MCF 10A (cell line): ENCODE results near the gene HNRNPA0. TPM values are rescaled to one million over a fixed set of nuclear protein-coding genes. Genes with fewer than 3 reads are reported as not detected.

Experiments
- BruUV-seq: library from RNA; stranded (reverse); fragments of 400-500 nt; replicated peaks from 2 replicates; lab custom pipeline; 2021; lab: Mats Ljungman, UMichigan
- CTCF ChIA-PET: fragments of 300-600 bp; sonication (Branson Sonifier 250); formaldehyde crosslinking; extraction: SDS; loops from one replicate; lab custom pipeline; 2021; ENCODE audit warnings: antibody characterized with exemption, inconsistent platforms; lab: Yijun Ruan, JAX
- POLR2A ChIA-PET: fragments of 300-600, 350-650 bp; sonication (Branson Sonifier 250); formaldehyde crosslinking; extraction: SDS; loops from one replicate; lab custom pipeline; 2020; ENCODE audit warnings: antibody characterized with exemption, inconsistent platforms; lab: Yijun Ruan, JAX
- DNase-seq: peaks from one replicate; pipeline ENCODE4 v3.0.0-alpha.2; 2018; ENCODE audit not compliant: unreplicated experiment
- H3K27ac Mint-ChIP-seq: one replicate; pipeline ENCODE4 v1.8.0; 2022; ENCODE audit warnings: mild to moderate bottlenecking, low read depth, mixed read lengths; ENCODE audit not compliant: unreplicated experiment
- H3K27me3 Mint-ChIP-seq: one replicate; pipeline ENCODE4 v1.8.0; 2022; ENCODE audit warnings: mixed read lengths; ENCODE audit not compliant: insufficient read depth, unreplicated experiment
- H3K36me3 Mint-ChIP-seq: one replicate; pipeline ENCODE4 v1.8.0; 2022; ENCODE audit warnings: mild to moderate bottlenecking, moderate library complexity, mixed read lengths; ENCODE audit not compliant: insufficient read depth, unreplicated experiment
- H3K4me1 Mint-ChIP-seq: one replicate; pipeline ENCODE4 v1.8.0; 2022; ENCODE audit warnings: mixed read lengths; ENCODE audit not compliant: insufficient read depth, unreplicated experiment
- H3K4me3 Mint-ChIP-seq: one replicate; pipeline ENCODE4 v1.8.0; 2022; ENCODE audit warnings: mild to moderate bottlenecking, moderate library complexity, mixed read lengths; ENCODE audit not compliant: unreplicated experiment
- H3K9me3 Mint-ChIP-seq: one replicate; pipeline ENCODE4 v1.8.0; 2022; ENCODE audit warnings: mixed read lengths; ENCODE audit not compliant: unreplicated experiment
- intact Hi-C: fragments of 100-400 bp; cut with micrococcal nuclease; formaldehyde crosslinking; loops from 2 replicates; pipeline ENCODE4 v1.14.1; 2022
- total RNA-seq: library from RNA; stranded (reverse); gene quantifications from 2 replicates; pipeline ENCODE4 v1.2.3, GENCODE V29; 2022
- TF ChIP-seq, protein P1 (sequence below): fragments of 200-600 bp; IDR thresholded peaks from one replicate; pipeline ENCODE4 v1.8.0; 2022; ENCODE audit warnings: antibody characterized with exemption, mild to moderate bottlenecking; ENCODE audit not compliant: unreplicated experiment

HNRNPA0 gene
- total RNA-seq, 1 experiment from 2014 or later, result 30.8 TPM

DNA sequence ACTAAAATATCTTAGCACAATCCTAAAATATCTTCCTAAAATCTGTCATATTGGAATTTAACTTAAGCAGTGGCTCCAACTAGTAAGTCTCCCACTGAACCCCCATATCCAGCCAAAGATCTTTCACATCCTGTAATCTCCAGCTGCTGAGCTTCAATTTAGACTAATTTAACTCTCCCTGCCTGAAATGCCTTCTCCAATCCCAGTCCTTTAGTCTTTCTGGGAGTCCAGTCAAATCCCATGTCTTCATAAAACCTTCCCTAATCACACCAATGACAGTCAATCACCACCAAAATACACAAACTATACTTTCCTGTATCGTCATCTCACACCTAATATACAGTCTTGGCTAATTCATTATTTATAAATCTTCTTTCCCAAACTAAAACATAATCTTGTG, 17.7 kb downstream of the HNRNPA0 start:
- ChIA-PET CTCF (interaction anchor here (0.5 to 16.9 kb wide), 9 partner anchors 10 to 341 kb away, joined by 3 to 690 read pairs (median 6); no protein-coding TSS in a partner anchor), POLR2A (interaction anchor here (0.7 kb wide), 1 partner anchor 98 kb away, joined by 3 read pairs; no protein-coding TSS in a partner anchor)
- no peak overlapping the region for H3K27ac Mint-ChIP-seq
- DNase-seq, result no peak
- no peaks in the 10 kb centered on the region for H3K36me3 Mint-ChIP-seq
- no peaks in the 10 kb centered on the region for H3K27me3 Mint-ChIP-seq
- no peaks in the 10 kb centered on the region for H3K4me1 Mint-ChIP-seq
- BruUV-seq, result no TSS peak
- intact Hi-C loops, result no loop called here
- H3K4me3 Mint-ChIP-seq, result no peak overlapping the region
- H3K9me3 Mint-ChIP-seq, result peaks cover 9% of the 10 kb centered on the region
- TF ChIP-seq, protein P1, sequence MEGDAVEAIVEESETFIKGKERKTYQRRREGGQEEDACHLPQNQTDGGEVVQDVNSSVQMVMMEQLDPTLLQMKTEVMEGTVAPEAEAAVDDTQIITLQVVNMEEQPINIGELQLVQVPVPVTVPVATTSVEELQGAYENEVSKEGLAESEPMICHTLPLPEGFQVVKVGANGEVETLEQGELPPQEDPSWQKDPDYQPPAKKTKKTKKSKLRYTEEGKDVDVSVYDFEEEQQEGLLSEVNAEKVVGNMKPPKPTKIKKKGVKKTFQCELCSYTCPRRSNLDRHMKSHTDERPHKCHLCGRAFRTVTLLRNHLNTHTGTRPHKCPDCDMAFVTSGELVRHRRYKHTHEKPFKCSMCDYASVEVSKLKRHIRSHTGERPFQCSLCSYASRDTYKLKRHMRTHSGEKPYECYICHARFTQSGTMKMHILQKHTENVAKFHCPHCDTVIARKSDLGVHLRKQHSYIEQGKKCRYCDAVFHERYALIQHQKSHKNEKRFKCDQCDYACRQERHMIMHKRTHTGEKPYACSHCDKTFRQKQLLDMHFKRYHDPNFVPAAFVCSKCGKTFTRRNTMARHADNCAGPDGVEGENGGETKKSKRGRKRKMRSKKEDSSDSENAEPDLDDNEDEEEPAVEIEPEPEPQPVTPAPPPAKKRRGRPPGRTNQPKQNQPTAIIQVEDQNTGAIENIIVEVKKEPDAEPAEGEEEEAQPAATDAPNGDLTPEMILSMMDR, result no peak

GRCh38 chr5:137735555-137736284, 18.4 kb downstream of the HNRNPA0 start, which contains the start of gene KLHL3:
TSS of gene KLHL3 (minus strand) at chr5:137736089. CDS start at chr5:137735646, 443 bp downstream.
- POLR2A ChIA-PET, result interaction anchor here (0.7 kb wide), 2 partner anchors 97 to 409 kb away, joined by 3 read pairs; no protein-coding TSS in a partner anchor
- no TSS peak for BruUV-seq
- H3K36me3 Mint-ChIP-seq, result no peaks in the 10 kb centered on the region

DNA sequence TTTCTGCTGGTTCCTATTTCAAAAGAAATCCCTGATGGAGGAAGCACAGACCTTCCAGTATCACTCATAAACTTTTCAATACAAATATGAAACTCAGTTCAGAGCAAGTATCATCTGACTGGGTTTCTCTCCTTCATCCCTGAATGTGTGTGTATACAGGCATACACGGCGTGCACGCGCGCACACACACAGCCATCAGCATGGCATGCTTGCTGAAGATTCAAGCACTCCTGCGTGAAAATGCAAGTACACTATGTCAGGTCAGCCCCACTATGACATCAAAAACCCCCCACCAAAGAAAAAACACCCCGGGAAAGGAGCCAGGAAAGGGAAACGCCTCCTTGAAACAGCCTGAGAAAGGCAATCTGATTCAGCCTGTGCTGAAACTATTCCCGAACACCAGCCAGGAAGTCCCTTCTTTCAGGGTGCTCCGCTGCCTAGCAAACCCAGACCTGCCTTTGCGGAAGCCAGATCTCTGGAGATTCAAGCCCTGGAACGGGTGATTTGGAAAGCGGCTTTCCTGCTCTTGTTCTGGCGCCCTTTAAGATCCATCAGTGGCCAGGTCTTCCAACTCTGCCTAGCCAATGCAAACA, 19.1 kb downstream of the HNRNPA0 start:
- no peak for DNase-seq
- no peak overlapping the region for H3K4me3 Mint-ChIP-seq
- ChIA-PET CTCF (interaction anchor here (0.9 to 16.9 kb wide), 6 partner anchors 7 to 415 kb away, joined by 3 to 690 read pairs (median 34); no protein-coding TSS in a partner anchor), POLR2A (interaction anchor here (0.7 kb wide), 1 partner anchor 409 kb away, joined by 3 read pairs; no protein-coding TSS in a partner anchor)
- H3K4me1 Mint-ChIP-seq, result peaks cover 4% of the 10 kb centered on the region
- intact Hi-C loops, result no loop called here
- TF ChIP-seq, protein P1, result no peak
- no TSS peak for BruUV-seq
- H3K27me3 Mint-ChIP-seq, result no peaks in the 10 kb centered on the region
- H3K27ac Mint-ChIP-seq, result no peak overlapping the region
- H3K9me3 Mint-ChIP-seq, result peaks cover 9% of the 10 kb centered on the region
- H3K36me3 Mint-ChIP-seq, result no peaks in the 10 kb centered on the region

More at GRCh38 chr5:137735555-137736284, 18.4 kb downstream of the HNRNPA0 start, which contains the start of gene KLHL3:
- Mint-ChIP-seq H3K4me3 (no peak within 1 kb of the TSS), H3K27me3 (no peaks in the 10 kb centered on the region), H3K9me3 (peaks cover 9% of the 10 kb centered on the region), H3K27ac (no peak within 1 kb of the TSS), H3K4me1 (no peaks in the 10 kb centered on the region)
- intact Hi-C loops, result no loop called here
- TF ChIP-seq, protein P1, result no peak
- CTCF ChIA-PET, result interaction anchor here (0.5 to 16.9 kb wide), 11 partner anchors 11 to 415 kb away, joined by 3 to 690 read pairs (median 5); no protein-coding TSS in a partner anchor
- no peak for DNase-seq

DNA sequence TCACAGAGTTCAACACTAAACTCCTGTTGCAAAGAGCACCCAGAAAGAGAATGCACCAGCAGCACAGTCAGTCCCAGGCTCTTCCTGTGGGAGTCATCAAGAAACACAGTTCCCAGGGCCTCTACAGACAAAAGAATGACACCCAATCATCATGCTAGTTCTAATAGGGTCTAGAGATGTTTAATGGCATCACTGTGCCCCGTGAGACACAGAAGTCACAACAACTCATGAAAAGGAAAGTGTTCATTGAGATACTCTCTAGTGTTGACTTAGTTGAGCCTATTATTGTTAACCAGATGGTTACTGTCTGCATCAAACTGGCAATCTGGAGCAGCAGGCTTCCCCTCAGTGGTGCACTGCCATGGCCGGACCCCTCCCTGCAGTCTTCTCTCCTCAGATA, 19.8 kb downstream of the HNRNPA0 start:
- CTCF ChIA-PET, result interaction anchor here (4.1 to 5.0 kb wide), 3 partner anchors 8 to 104 kb away, joined by 21 to 62 read pairs (median 30); no protein-coding TSS in a partner anchor
- no peaks in the 10 kb centered on the region for H3K27me3 Mint-ChIP-seq
- intact Hi-C loops, result no loop called here
- BruUV-seq, result no TSS peak
- peaks cover 4% of the 10 kb centered on the region for H3K4me1 Mint-ChIP-seq
- no peak for DNase-seq
- H3K4me3 Mint-ChIP-seq, result no peak overlapping the region
- H3K9me3 Mint-ChIP-seq, result peaks cover 9% of the 10 kb centered on the region
- no peaks in the 10 kb centered on the region for H3K36me3 Mint-ChIP-seq
- no peak overlapping the region for H3K27ac Mint-ChIP-seq
- POLR2A ChIA-PET, result interaction anchor here (0.5 kb wide), 1 partner anchor 17 kb away, joined by 3 read pairs; no protein-coding TSS in a partner anchor
- TF ChIP-seq, protein P1, result no peak
